HG02870 (cell line): ENCODE measurements around the gene MSI1.

Experiments used
- ATAC-seq: cut with Tn5 transposase; IDR thresholded peaks from one replicate; pipeline ENCODE4 v1.9.1; 2021; ENCODE audit warnings: mild to moderate bottlenecking, moderate library complexity; ENCODE audit not compliant: unreplicated experiment

MSI1 gene

GRCh38 chr12:120377611-120378010 is 8.6 kb upstream of the MSI1 start:
- no peak for ATAC-seq

GRCh38 chr12:120376934-120377572 is 8.1 kb upstream of the MSI1 start:
- ATAC-seq: no peak

GRCh38 chr12:120376416-120376815 is 7.5 kb upstream of the MSI1 start:
- no peak for ATAC-seq

GRCh38 chr12:120376009-120376408 is 7.0 kb upstream of the MSI1 start:
- no peak for ATAC-seq

GRCh38 chr12:120373683-120374082 is 4.7 kb upstream of the MSI1 start:
- ATAC-seq: no peak

GRCh38 chr12:120370343-120371243 is 1.6 kb upstream of the MSI1 start:
- no peak for ATAC-seq

GRCh38 chr12:120369603-120370342 is 809 bp upstream of the MSI1 start:
- no peak for ATAC-seq

GRCh38 chr12:120367924-120368788 is 808 bp downstream of the MSI1 start:
- ATAC-seq: no peak

GRCh38 chr12:120367233-120367923 is 1.6 kb downstream of the MSI1 start:
- ATAC-seq: no peak

GRCh38 chr12:120366845-120367232 is 2.1 kb downstream of the MSI1 start:
- no peak for ATAC-seq

- ATAC-seq: no peak
Measured at GRCh38 chr12:120366341-120366705, 2.6 kb downstream of the MSI1 start.

- ATAC-seq: no peak
Measured at GRCh38 chr12:120365675-120366340, 3.2 kb downstream of the MSI1 start.

- no peak for ATAC-seq
Measured at GRCh38 chr12:120364487-120364886, 4.5 kb downstream of the MSI1 start.

- ATAC-seq: no peak
Measured at GRCh38 chr12:120363274-120363855, 5.6 kb downstream of the MSI1 start.

GRCh38 chr12:120362516-120363273 is 6.3 kb downstream of the MSI1 start:
- no peak for ATAC-seq

- no peak for ATAC-seq
Measured at GRCh38 chr12:120361506-120362208, 7.3 kb downstream of the MSI1 start.

- ATAC-seq: no peak
Measured at GRCh38 chr12:120359128-120359527, 9.8 kb downstream of the MSI1 start.
